ENCODE results near the gene KCTD17.
"Not testable (repeated sequence)": the region's sequence is repeated elsewhere in the genome, so short reads cannot be mapped to it uniquely, and the experiment has no call there.

KCTD17 gene

DNA sequence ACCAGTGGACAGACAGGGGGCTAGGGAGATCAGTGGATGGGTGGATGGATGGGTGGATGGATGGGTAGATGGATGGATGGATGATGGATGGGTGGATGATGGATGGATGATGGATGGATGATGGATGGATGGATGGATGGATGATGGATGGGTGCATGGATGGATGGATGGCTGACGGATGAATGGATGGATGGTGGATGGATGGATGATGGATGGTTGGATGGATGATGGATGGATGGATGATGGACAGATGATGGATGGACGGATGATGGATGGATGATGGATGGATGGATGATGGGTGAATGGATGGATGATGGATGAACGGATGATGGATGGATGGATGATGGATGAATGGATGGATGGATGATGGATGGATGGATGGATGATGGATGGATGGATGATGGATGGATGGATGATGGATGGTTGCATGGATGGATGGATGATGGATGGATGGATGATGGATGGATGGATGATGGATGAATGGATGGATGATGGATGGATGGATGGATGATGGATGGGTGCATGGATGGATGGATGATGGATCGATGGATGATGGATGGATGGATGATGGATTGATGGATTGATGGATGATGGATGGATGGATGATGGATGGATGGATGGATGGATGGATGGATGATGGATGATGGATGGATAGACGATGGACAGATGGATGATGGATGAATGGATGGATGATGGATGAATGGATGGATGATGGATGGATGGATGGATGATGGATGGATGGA lies 20.5 kb downstream of the KCTD17 start:
- ATAC-seq, H3K4me3 Mint-ChIP-seq, H3K27ac Mint-ChIP-seq, DNase-seq, H3K9me3 Mint-ChIP-seq, H3K27me3 Mint-ChIP-seq, H3K4me1 Mint-ChIP-seq: not testable (repeated sequence)

DNA sequence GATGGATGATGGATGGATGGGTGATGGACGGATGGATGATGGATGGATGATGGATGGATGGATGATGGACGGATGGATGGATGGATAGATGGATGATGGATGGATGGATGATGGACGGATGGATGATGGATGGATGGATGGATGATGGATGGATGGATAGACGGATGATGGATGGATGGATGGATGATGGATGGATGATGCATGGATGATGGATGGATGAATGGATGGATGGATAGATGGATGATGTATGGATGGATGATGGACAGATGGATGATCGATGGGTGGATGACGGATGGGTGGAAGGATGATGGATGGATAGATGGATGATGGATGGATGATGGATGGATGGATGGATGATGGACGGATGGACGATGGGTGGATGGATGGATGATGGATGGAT lies 21.1 kb downstream of the KCTD17 start:
- no peaks in the 10 kb centered on the region for H3K9me3 Mint-ChIP-seq
- H3K4me3 Mint-ChIP-seq: no peak overlapping the region
- H3K27me3 Mint-ChIP-seq: no peaks in the 10 kb centered on the region
- ATAC-seq (no peak), DNase-seq (no peak)
- no peak overlapping the region for H3K27ac Mint-ChIP-seq
- peaks cover 10% of the 10 kb centered on the region for H3K4me1 Mint-ChIP-seq

DNA sequence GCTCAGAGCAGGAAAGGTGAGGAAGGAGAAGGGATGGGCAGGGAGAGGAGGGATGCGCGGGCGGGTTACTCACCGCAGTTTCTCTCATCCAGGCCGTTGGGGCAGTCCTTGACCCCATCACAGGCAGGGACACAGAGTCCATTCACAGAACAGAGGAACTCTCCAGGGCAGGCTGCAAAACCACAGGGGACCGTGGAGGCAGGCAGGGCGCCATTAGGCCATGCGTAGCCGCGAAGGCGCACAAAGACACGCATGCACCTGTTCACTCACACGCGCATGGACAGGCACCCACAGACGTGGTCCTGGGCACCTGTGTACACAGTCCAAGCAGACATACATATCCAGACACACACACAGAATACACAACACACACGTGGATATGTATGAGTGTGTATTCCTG lies 23.0 kb downstream of the KCTD17 start:
- H3K9me3 Mint-ChIP-seq: no peaks in the 10 kb centered on the region
- no peak overlapping the region for H3K4me3 Mint-ChIP-seq
- ATAC-seq (no peak), DNase-seq (no peak)
- no peak overlapping the region for H3K27ac Mint-ChIP-seq
- peaks cover 29% of the 10 kb centered on the region for H3K4me1 Mint-ChIP-seq
- no peaks in the 10 kb centered on the region for H3K27me3 Mint-ChIP-seq

DNA sequence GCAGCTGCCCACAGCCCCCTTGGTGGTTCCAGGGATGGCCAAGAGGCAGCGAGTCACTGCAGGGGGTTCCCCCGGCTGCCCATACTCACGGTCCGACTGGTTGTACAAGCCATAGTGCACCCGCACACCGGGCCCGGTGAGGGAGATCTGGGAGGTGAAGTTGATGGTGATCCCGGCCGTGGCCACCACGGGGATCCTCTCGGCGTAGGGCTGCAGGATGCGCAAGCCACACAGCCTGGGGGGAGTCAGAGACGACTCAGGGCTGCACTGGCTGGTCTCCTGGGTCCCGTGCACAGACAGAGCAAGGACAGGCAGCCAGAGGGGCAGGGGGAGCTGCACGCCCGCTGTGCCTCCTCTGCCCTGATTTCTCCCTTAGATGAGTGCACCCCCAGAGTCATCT lies 23.5 kb downstream of the KCTD17 start:
- no peak overlapping the region for H3K4me3 Mint-ChIP-seq
- no peaks in the 10 kb centered on the region for H3K9me3 Mint-ChIP-seq
- ATAC-seq (no peak), DNase-seq (no peak)
- H3K27ac Mint-ChIP-seq: no peak overlapping the region
- H3K4me1 Mint-ChIP-seq: peaks cover 34% of the 10 kb centered on the region
- H3K27me3 Mint-ChIP-seq: no peaks in the 10 kb centered on the region

DNA sequence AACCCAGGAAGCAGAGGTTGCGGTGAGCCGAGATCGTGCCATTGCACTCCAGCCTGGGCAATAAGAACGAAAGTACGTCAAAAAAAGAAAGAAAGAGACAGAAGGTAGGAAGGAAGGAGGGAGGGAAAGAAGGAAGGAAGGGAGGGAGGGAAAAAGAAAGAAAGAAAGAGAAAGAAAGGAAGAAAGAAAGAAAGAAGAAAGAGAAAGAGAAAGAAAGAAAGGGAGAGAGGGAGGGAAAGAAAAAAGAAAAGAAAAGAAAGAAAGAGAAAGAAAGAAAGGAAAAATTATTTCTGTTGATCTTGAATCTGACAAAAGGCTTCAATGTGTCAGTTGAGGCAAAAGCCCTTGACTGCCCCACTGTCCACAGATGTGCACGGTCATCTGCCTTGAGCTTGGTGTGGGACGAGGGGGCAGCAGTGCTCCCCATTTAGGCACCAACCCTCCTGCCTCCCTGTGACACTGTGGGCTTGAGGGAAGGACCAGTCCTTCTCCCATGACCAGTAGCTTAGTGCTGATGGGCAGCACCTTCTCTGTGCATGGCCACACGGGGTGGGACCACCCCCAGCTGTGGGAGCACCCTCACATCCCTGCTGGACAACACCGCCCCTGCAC lies 24.4 kb downstream of the KCTD17 start:
- Mint-ChIP-seq H3K4me3 (no peak overlapping the region), H3K27ac (no peak overlapping the region), H3K4me1 (peaks cover 43% of the 10 kb centered on the region), H3K9me3 (no peaks in the 10 kb centered on the region), H3K27me3 (no peaks in the 10 kb centered on the region)
- DNase-seq: no peak
- no peak for ATAC-seq

DNA sequence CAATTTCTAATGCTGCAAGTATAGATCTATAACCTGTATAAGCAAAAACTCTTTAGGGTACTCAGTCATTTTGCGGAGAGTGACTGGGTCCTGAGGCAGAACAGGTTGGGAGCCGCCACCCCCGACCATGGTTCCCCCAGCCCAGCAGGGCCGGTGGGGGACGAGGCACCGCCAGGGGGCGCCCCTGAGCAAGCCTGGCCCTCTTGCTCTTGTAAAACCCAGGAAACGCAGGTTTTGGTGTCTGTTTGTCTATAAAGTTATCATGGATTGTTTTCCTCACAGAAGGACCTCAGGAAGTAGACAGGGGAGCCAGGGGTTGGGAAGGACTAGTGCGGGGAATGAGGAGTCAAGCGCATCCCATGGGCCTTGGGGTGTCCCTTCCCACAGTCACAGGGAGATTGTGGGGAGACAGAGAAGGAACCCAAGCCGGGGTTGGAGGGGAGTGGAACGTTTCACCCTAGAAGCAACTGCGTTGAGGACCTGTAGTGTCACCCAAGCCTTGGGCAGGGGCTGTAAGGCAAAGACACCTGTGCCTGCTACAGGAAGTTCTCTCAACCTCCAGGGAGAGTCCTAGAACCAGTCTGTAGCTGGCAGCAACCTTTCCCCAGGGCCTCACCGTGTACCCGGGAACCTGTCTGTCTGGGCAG lies 26.4 kb downstream of the KCTD17 start:
- peak overlapping the region; percentile 85 to 98 for H3K27ac Mint-ChIP-seq
- peak overlapping the region; percentile 77 to 84 for H3K4me3 Mint-ChIP-seq
- no peaks in the 10 kb centered on the region for H3K27me3 Mint-ChIP-seq
- peak; percentile 87 for DNase-seq
- peak; percentile 56 for ATAC-seq
- peaks cover 63% of the 10 kb centered on the region for H3K4me1 Mint-ChIP-seq
- H3K9me3 Mint-ChIP-seq: no peaks in the 10 kb centered on the region

DNA sequence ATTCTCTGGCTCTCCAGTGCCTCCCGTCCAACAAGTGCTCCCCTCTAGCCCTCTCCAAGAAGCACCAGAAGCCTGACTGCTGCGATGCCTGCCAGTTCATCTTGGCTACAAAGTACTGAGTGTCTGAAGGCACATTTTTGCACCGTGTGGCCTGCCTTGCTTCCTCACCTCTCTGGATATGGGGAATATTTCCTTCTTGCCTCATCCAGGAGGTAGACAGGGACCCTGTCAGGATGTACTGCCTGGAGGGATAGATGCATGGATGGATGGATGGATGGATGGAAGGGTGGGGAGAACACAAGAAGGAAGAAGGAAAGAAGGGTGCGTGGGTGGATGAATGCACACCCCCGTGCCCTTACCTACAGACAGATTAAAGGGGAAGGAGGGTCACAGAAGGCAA lies 27.6 kb downstream of the KCTD17 start:
- no peaks in the 10 kb centered on the region for H3K27me3 Mint-ChIP-seq
- ATAC-seq (peak; percentile 17), DNase-seq (peak in 1 of 2 donors; percentile 38)
- peak overlapping the region; percentile 88 to 98 for H3K27ac Mint-ChIP-seq
- H3K9me3 Mint-ChIP-seq: no peaks in the 10 kb centered on the region
- peaks cover 74% of the 10 kb centered on the region for H3K4me1 Mint-ChIP-seq
- H3K4me3 Mint-ChIP-seq: peak overlapping the region; percentile 77 to 84

DNA sequence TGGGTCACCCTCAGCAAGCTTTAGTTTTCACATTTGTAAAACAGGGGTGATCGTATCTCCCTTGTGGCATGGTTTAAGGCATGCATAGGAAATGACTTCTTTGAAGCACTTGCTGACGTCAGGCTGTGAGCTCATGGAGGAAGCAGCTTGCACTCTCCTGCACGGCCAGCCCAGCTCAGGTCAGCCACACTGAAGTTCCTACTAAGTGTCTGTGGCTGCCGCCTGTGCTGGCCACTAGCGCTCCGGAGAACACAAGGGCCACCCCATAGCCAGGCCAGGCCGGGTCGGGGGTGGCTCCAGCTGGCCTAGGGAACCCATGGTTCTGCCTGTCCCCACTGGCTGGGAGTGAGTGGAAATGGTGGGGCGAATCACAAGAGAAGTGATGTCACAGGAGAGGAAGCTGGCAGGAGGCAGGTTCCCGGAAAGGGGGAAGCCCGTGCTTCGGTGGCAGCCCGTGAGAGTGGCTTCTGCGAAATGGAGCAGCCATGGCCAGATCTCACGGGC lies 28.2 kb downstream of the KCTD17 start:
- Mint-ChIP-seq H3K27me3 (no peaks in the 10 kb centered on the region), H3K4me3 (peak overlapping the region; percentile 77 to 84), H3K4me1 (peaks cover 79% of the 10 kb centered on the region), H3K9me3 (no peaks in the 10 kb centered on the region), H3K27ac (peak overlapping the region; percentile 88 to 98)
- ATAC-seq: peak; percentile 86
- peak; percentile 59 to 84 for DNase-seq

DNA sequence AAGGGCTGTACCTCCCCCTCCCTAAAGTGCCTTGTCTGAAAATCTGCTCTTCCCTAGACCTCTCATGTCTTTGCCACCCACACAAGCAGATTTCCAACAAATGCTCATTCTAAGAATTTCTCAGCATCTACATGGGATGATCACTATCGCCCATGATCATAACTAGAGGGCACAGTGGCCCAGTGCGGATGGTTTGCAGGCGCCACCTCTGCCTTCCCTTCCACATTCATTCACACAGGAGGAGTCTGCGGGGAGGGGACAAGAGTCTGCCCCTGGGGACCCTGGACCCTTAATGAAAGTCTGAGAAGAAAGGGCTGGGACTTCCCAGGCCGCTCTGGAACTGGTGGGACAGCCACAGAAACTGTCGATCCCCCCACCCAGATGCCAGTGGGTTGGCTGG lies 28.9 kb downstream of the KCTD17 start:
- Mint-ChIP-seq H3K4me1 (peaks cover 78% of the 10 kb centered on the region), H3K9me3 (no peaks in the 10 kb centered on the region), H3K4me3 (peak overlapping the region; percentile 77 to 84), H3K27me3 (no peaks in the 10 kb centered on the region), H3K27ac (peak overlapping the region; percentile 88 to 98)
- DNase-seq (no peak), ATAC-seq (no peak)

DNA sequence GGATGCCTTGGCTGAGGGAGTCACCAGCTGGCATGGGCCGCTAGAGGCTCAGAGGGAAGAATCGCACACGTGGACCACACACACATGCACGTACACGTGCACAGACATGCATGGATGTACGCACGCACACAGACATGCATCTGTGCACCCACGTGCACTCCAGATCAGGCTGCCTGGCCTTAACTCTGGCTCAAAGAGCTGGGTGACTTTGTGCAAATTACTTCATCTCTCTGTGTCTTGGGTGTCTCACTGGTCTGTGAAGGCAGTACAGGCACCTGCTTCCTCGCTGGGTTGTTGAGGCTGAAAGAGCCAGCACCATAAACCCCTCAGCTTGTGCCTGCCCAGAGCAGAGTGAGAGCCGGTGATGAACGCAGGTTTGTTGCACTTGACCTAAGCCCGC lies 29.3 kb downstream of the KCTD17 start:
- no peaks in the 10 kb centered on the region for H3K9me3 Mint-ChIP-seq

DNA sequence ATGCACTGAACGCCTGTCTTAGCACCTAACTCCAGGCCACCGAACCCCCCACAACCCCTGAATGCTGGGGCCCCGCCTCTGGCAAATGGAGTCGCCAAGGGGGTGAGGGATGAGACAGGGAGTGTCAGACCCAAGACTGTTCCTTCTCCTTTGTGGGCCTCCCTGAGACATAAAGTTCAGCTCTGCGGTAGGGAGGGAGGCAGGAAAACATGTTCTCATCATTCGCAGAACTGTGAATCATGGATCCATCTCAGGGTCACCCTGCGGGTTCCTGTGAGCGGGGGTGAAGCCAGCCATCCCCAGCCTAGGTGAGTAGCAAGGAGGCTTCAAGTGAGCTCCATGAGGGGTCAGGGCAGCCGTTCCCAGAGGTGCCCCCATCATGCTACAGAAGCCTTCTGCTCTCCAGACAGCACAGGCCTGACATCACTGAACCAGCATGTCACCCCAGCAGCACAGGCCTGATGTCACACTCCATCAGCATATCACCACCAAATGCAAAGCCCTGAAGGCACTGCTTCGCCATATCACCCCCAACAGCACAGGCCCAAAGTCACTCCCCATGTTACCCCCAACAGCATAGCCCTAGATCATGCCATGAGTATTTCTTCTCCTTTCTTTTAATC lies 30.8 kb downstream of the KCTD17 start:
- Mint-ChIP-seq H3K4me1 (peaks cover 71% of the 10 kb centered on the region), H3K4me3 (peak overlapping the region in 1 of 2 donors; percentile 1), H3K27ac (peak overlapping the region; percentile 77 to 79), H3K27me3 (no peaks in the 10 kb centered on the region), H3K9me3 (no peaks in the 10 kb centered on the region)
- ATAC-seq: no peak
- DNase-seq: peak in 1 of 2 donors; percentile 27

More for the DNA sequence above, 29.3 kb downstream of the KCTD17 start:
- H3K4me1 Mint-ChIP-seq: peaks cover 74% of the 10 kb centered on the region
- no peaks in the 10 kb centered on the region for H3K27me3 Mint-ChIP-seq
- DNase-seq (no peak), ATAC-seq (no peak)
- H3K4me3 Mint-ChIP-seq: no peak overlapping the region
- peak overlapping the region in 1 of 2 donors; percentile 79 for H3K27ac Mint-ChIP-seq

DNA sequence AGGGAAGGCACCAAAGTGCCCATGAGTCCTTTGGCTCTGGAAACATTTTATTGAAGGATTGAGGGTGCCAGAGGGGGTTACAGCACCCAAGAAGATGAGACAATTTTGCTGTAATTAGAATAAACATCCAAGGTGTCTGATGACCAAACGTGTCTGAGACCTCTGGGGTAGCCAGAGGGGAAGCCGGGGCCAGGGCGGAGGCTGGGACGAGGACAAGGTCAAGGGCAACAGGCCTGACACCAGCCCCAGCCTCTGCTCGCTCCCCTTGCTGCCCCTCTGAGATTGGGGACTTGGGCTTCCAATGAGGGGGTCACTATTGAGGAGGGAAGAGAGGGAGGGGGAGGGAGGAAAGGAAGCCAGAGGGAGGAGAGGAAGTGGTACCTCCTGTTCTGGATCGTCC lies 32.4 kb downstream of the KCTD17 start:
- peaks cover 73% of the 10 kb centered on the region for H3K4me1 Mint-ChIP-seq
- no peak overlapping the region for H3K4me3 Mint-ChIP-seq
- peak overlapping the region in 1 of 2 donors; percentile 13 for H3K27ac Mint-ChIP-seq
- DNase-seq (no peak), ATAC-seq (no peak)
- no peaks in the 10 kb centered on the region for H3K9me3 Mint-ChIP-seq
- no peaks in the 10 kb centered on the region for H3K27me3 Mint-ChIP-seq

DNA sequence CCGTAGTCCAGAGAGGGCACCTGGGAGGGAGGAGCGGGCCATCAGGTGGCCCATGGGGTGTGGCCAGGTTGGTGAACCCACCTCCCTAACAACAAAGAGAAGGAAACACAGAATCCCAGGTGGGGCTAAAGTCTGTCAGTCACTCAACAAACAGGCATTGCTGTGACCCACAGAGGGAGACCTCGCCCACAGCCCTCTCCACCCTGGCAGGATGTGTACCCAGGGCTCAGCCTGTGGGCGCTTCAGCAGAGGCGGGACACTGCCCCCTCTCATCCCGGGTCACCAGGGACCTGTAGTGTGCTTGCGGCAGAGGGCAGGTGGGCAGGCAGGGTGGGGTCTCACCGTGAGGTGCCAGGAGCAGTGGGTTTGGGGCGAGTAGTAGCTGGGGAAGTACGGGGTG lies 32.8 kb downstream of the KCTD17 start:
- H3K4me3 Mint-ChIP-seq: no peak overlapping the region

DNA sequence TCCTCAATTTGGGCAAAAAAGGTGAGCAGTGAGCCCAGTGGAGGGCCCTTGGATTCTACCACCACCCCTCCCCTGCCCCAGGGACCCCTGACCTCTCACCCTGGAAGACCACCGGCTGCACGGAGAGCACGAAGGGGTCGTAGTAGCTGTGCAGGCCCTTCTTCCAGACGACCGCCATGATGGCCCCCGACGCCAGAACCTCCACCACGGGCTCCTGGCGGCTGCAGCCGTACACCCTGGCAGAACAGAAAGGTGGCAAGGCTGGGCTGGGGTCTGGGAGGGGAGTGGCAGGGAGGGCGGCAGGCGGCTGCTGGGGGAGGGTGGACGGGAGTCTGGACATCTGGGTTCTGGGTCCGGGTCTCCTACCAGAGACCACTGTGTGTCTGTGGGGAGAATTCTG lies 34.6 kb downstream of the KCTD17 start:
- peaks cover 64% of the 10 kb centered on the region for H3K4me1 Mint-ChIP-seq

More for the DNA sequence above, 32.8 kb downstream of the KCTD17 start:
- DNase-seq (no peak), ATAC-seq (no peak)
- peaks cover 71% of the 10 kb centered on the region for H3K4me1 Mint-ChIP-seq
- no peaks in the 10 kb centered on the region for H3K27me3 Mint-ChIP-seq
- no peaks in the 10 kb centered on the region for H3K9me3 Mint-ChIP-seq
- H3K27ac Mint-ChIP-seq: no peak overlapping the region

DNA sequence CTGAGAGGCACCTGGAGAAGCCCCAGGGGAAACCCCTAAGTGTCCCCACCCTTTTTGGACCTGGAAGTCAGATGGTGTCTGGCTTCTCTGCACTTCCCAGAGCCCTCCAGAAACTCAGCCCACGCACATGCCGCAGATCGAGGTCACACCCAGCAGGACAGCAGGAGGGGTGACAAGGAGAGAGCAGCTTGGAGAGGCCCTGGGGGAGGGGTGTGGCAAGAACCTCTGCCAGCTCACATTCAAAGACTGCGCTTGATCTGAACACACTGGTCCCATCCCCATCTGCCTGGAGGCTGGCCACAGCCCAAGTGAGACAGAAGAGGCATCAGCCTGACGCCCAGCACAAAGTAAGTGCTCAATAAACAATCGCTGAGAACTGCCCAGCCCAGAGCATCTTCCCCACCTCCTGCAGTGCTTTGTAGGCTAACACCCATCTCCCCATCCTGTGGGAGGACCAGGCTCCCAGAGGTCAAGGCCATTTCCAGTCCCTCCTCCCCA lies 36.6 kb downstream of the KCTD17 start:
- Mint-ChIP-seq H3K4me1 (peaks cover 47% of the 10 kb centered on the region), H3K4me3 (peak overlapping the region in 1 of 2 donors; percentile 67), H3K9me3 (no peaks in the 10 kb centered on the region), H3K27me3 (no peaks in the 10 kb centered on the region), H3K27ac (peak overlapping the region in 1 of 2 donors; percentile 18)
- ATAC-seq (peak; percentile 33), DNase-seq (no peak)

More for the DNA sequence above, 34.6 kb downstream of the KCTD17 start:
- Mint-ChIP-seq H3K9me3 (no peaks in the 10 kb centered on the region), H3K27ac (no peak overlapping the region), H3K27me3 (no peaks in the 10 kb centered on the region), H3K4me3 (no peak overlapping the region)
- ATAC-seq (no peak), DNase-seq (no peak)

All from stimulated activated naive CD8-positive, alpha-beta T cell treated with anti-CD3 and anti-CD28 coated beads, Interleukin-15, amount 100 ng/mL, for 72 hours (primary cell).